Measurements from ENCODE around the gene LTBP1. TPM values are rescaled to one million over a fixed set of nuclear protein-coding genes. Genes with fewer than 3 reads are reported as not detected.

The LTBP1 gene
- total and polyA plus RNA-seq, 2 of the 13 experiments (the other 11 are each of a cell fraction or from before 2014, with no cell fraction given) = 0.12 to 0.22 TPM

DNA sequence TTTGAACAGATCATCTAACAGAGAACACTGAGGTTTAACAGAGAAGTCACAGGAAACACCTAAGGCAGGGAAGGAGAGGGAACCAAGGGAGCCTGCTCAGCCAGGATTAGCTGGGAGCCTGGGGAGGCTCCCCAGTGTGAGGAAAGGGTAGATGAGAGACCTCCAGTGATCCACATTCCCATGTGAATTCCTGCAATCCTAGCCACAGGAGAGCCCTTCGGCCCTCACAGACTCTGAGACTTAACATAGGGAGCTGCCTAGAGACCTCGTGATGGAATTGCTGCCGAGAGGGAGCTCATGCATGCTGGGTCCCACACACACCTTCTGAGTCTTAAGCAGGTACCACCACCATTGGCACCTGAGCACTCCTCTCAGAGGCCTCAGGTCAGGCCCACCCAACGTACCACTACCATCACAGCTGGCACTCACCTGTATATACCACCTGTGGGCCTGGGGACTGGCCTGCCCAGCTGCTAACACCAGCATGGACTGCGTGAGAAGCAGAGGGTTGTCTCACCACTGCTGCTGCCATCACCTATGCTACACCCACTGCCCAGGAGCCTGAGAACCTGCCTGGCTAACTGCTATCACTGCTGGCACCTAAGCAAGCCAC, 303.8 kb downstream of the LTBP1 start:
- intact Hi-C loops (cut with micrococcal nuclease; ENCODE audit: unreplicated experiment) = no loop called here
- Histone ChIP-seq H3K4me3 (replicated peaks in 1 of 3; ENCODE audit: insufficient read depth in 1 of 3, low read depth in 2 of 3, low read length in 3 of 3) (no peak overlapping the region), H2AFZ (ENCODE audit: low read length) (no peak overlapping the region), H3K4me2 (ENCODE audit: low read depth, low read length) (no peak overlapping the region), H4K20me1 (ENCODE audit: insufficient read depth, low read length) (no peaks in the 10 kb centered on the region), H3K27ac (ENCODE audit: extremely low read length, insufficient read depth, low read length) (no peak overlapping the region), H3K79me2 (ENCODE audit: insufficient read depth, low read length) (no peaks in the 10 kb centered on the region), H3K9me3 (ENCODE audit: low read length) (no peaks in the 10 kb centered on the region), H3K9ac (ENCODE audit: insufficient read depth, low read depth, low read length) (no peak overlapping the region), H3K27me3 (ENCODE audit: control insufficient read depth in 1 of 2, insufficient read depth in 2 of 2, low read length in 2 of 2) (peaks cover 0 to 3% of the 10 kb centered on the region in 2 experiments; a peak in 1 of 5 replicates), H3K36me3 (replicated peaks in 1 of 2; ENCODE audit: control insufficient read depth in 1 of 2, insufficient read depth in 2 of 2, low read length in 2 of 2) (no peaks in the 10 kb centered on the region), H3K4me1 (ENCODE audit: insufficient read depth, low read length) (no peaks in the 10 kb centered on the region)
- TF ChIP-seq, protein P1, sequence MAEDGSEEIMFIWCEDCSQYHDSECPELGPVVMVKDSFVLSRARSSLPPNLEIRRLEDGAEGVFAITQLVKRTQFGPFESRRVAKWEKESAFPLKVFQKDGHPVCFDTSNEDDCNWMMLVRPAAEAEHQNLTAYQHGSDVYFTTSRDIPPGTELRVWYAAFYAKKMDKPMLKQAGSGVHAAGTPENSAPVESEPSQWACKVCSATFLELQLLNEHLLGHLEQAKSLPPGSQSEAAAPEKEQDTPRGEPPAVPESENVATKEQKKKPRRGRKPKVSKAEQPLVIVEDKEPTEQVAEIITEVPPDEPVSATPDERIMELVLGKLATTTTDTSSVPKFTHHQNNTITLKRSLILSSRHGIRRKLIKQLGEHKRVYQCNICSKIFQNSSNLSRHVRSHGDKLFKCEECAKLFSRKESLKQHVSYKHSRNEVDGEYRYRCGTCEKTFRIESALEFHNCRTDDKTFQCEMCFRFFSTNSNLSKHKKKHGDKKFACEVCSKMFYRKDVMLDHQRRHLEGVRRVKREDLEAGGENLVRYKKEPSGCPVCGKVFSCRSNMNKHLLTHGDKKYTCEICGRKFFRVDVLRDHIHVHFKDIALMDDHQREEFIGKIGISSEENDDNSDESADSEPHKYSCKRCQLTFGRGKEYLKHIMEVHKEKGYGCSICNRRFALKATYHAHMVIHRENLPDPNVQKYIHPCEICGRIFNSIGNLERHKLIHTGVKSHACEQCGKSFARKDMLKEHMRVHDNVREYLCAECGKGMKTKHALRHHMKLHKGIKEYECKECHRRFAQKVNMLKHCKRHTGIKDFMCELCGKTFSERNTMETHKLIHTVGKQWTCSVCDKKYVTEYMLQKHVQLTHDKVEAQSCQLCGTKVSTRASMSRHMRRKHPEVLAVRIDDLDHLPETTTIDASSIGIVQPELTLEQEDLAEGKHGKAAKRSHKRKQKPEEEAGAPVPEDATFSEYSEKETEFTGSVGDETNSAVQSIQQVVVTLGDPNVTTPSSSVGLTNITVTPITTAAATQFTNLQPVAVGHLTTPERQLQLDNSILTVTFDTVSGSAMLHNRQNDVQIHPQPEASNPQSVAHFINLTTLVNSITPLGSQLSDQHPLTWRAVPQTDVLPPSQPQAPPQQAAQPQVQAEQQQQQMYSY (CRISPR knock-in tag; IDR thresholded peaks at IDR 0.05) = no peak
- TF ChIP-seq ZNF569 (CRISPR knock-in tag; IDR thresholded peaks at IDR 0.05; ENCODE audit: borderline replicate concordance) = no peak
- no peak for TF ChIP-seq PAX8 (CRISPR knock-in tag; IDR thresholded peaks at IDR 0.05; ENCODE audit: borderline replicate concordance)
- TF ChIP-seq ZIK1 (CRISPR knock-in tag; IDR thresholded peaks at IDR 0.05; ENCODE audit: borderline replicate concordance, low read depth) = no peak
- TF ChIP-seq ERF (CRISPR knock-in tag; IDR thresholded peaks at IDR 0.05) = no peak
- no peak for TF ChIP-seq ZNF136 (CRISPR knock-in tag; IDR thresholded peaks at IDR 0.05; ENCODE audit: low read depth)
- TF ChIP-seq, protein P2, sequence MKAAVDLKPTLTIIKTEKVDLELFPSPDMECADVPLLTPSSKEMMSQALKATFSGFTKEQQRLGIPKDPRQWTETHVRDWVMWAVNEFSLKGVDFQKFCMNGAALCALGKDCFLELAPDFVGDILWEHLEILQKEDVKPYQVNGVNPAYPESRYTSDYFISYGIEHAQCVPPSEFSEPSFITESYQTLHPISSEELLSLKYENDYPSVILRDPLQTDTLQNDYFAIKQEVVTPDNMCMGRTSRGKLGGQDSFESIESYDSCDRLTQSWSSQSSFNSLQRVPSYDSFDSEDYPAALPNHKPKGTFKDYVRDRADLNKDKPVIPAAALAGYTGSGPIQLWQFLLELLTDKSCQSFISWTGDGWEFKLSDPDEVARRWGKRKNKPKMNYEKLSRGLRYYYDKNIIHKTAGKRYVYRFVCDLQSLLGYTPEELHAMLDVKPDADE (CRISPR knock-in tag; IDR thresholded peaks at IDR 0.05) = no peak
- TF ChIP-seq THAP11 (CRISPR knock-in tag; IDR thresholded peaks at IDR 0.05) = no peak
- no peak for TF ChIP-seq ZNF781 (CRISPR knock-in tag; IDR thresholded peaks at IDR 0.05; ENCODE audit: borderline replicate concordance, not compliant biosample characterization)
- no peak for TF ChIP-seq TCF7L2 (IDR thresholded peaks at IDR 0.05; ENCODE audit: low read depth, low read length)
- TF ChIP-seq SALL2 (CRISPR knock-in tag; IDR thresholded peaks at IDR 0.05) = no peak
- no peak for TF ChIP-seq TGIF2 (CRISPR knock-in tag; IDR thresholded peaks at IDR 0.05)
- no peak for TF ChIP-seq ZNF24 (IDR thresholded peaks at IDR 0.05)
- TF ChIP-seq FOXA3 (CRISPR knock-in tag; IDR thresholded peaks at IDR 0.05) = no peak
- TF ChIP-seq, protein P3, sequence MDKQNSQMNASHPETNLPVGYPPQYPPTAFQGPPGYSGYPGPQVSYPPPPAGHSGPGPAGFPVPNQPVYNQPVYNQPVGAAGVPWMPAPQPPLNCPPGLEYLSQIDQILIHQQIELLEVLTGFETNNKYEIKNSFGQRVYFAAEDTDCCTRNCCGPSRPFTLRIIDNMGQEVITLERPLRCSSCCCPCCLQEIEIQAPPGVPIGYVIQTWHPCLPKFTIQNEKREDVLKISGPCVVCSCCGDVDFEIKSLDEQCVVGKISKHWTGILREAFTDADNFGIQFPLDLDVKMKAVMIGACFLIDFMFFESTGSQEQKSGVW (CRISPR knock-in tag; IDR thresholded peaks at IDR 0.05; ENCODE audit: borderline replicate concordance) = no peak
- no peak for TF ChIP-seq ETV5 (CRISPR knock-in tag; IDR thresholded peaks at IDR 0.05; ENCODE audit: borderline replicate concordance)
- TF ChIP-seq SIX4 (CRISPR knock-in tag; IDR thresholded peaks at IDR 0.05) = no peak
- ChIA-PET POLR2A (no interaction called here), CTCF (ENCODE audit: low intra/inter-chr PET ratio, low total read pairs) (no interaction called here)
- 29% methylated on average over 5 of the region's 5 CpGs for WGBS (ENCODE audit: low lambda C conversion rate)
- DNase-seq (ENCODE audit: low spot score) = no peak
- BruUV-seq (replicated peaks) = no TSS peak
- no peak for FAIRE-seq
- ATAC-seq = no peak
- in situ Hi-C loops (cut with HindIII; ENCODE audit: extremely low pct_ligation_motif_present, low pct_unique_long_range_greater_than_20kb) = no loop called here

Measured in HepG2 (cell line).